NCI-H510A (cell line): ENCODE results near the gene BEAN1.

Source experiments
- DNase-seq: peaks from one replicate; lab custom pipeline; 2025; lab: John Stamatoyannopoulos, UW

The BEAN1 gene

DNA sequence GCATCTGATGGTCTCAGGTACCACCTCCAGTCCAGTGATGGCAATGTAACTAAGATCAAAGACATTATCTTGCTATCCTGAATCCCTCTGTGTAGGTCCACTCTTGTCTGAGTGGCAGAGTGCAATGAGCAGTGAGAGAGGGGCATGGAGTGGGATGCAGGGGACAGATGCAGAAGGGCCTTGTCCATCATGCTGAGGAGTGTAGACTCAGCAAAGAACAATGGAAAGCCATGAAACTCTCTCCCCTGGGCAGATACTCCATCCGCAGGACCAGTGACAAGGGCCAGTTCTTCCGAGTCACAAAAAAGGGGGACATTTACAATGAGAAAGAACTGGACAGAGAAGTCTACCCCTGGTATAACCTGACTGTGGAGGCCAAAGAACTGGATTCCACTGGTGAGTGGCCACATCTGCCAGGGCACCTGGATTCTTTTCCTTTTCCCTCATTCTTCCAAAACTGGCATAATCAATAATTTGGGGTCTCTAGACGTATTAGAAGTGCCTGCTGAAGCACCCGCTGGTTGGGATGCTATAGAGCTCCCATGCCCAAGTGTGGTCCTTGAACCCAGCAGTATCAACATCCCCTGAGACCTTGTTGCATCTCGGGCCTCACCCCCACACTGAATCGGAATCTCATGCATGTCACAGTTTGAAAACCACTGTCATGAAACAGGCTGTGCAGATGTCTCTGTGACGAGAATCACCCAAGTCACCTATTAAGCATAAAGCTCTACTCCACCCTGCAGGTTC is 31.1 kb upstream of the BEAN1 start:
- no peak for DNase-seq

- DNase-seq, result no peak
Observed at GRCh38 chr16:66397736-66398433, 29.2 kb upstream of the BEAN1 start.

GRCh38 chr16:66399031-66399430 is 28.1 kb upstream of the BEAN1 start:
- DNase-seq, result no peak

- DNase-seq, result no peak
Observed at GRCh38 chr16:66399930-66400329, 27.2 kb upstream of the BEAN1 start.

DNA sequence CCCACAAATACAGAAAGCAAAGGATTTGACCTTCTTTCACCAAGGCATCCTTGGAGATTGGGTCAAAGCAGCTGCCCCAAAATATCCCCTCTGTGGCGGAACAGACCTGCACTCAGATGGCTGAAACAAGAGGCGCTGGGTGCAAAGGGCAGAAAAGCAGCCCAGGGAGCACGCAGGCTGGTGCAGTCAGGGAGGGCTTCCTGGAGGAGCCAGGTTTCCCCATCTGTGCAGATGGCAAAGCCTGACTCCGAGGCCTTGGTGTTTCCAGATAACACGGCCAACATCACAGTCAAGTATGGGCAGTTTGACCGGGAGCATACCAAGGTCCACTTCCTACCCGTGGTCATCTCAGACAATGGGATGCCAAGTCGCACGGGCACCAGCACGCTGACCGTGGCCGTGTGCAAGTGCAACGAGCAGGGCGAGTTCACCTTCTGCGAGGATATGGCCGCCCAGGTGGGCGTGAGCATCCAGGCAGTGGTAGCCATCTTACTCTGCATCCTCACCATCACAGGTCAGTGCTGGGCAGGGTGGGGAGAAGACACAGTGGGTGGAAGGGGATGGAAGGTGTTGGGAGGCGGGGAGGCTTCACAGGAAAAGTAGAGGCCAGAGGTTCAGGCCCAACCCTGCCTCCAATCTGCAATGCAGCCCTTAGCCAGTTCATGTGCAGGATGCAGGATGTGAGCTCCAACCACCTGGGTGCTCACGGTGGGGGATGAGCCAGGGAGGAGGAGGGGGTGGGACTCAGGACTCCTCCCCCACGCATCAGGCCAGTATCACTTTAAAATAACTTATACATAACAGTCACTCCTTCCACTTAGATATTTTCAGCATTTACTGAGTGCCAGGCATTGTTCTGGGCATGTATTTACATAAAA is 26.4 kb upstream of the BEAN1 start:
- no peak for DNase-seq

DNA sequence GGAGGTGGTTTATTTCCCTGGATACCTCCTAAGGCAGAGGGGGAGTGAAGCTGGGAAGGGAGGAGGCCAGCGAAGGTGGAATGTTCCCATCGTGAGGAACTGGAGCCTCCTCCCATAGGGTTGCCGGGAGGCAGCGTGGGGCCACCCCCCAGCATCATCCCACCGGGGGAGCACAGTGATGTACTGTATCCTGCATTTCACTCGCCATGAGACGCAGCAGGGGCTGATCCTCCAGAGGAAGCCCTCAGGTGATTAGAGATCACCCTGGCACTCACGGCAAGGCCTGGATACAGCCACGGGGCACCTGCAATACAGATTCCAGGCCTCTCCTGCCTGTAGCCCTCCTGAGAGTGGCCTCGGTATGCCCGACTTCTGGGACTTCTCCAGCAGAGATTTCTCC is 25.5 kb upstream of the BEAN1 start:
- no peak for DNase-seq

DNA sequence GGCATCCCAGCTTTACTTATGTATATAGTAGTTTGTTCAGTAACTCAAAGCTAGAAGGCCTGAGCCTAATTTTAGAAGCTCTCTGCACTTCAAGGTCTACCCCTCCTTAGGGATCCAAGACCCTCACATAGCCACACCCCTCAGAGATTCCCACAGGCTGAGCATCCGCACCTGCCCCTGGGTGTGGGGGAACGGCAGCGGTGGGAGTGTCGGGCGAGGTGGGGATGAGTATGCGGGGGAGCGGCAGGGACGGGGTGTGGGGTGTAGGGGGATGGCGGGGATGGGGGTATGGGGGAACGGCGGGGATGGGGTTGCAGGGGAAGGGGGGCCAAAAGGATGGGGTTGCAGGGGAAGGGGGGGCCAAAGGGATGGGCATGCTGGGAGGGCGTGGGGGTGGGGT is 24.9 kb upstream of the BEAN1 start:
- DNase-seq, result no peak

- DNase-seq, result no peak
Observed at GRCh38 chr16:66402591-66403230, 24.4 kb upstream of the BEAN1 start.

GRCh38 chr16:66403531-66404145 is 23.5 kb upstream of the BEAN1 start:
- no peak for DNase-seq

DNA sequence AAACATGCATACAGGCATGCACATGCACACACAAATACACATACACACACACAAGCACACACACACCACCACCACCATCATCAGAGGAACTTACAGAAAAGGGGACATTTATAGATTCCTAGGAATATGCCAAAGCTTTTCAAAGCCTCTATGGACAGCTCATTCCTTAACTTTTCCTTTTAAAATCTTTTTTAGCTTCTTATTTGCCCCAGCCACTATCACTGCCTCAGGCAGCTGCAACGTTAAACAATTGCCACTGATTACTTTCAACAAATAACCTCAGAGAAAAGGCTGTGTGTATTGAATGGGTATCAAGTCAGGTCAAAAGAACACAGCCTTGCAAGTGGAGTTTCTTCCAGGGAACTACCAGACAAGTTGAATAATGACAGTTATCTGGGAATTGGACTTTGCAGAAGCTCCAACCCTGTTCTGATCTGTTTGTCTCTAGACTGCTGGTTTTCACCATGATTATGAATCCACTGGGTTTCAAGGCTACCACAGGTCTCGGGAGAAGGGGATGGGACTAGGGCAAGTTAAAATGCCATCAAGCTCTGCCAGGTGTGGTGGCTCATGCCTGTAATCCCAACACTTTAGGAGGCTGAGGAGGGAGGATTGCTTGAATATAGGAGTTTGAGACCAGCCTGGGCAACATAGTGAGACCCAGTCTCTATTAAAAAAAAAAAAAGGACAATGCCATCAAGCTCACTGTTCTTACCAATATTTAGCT is 21.9 kb upstream of the BEAN1 start:
- no peak for DNase-seq

- DNase-seq, result peak; percentile 51
Observed at GRCh38 chr16:66406534-66407221, 20.4 kb upstream of the BEAN1 start.

DNA sequence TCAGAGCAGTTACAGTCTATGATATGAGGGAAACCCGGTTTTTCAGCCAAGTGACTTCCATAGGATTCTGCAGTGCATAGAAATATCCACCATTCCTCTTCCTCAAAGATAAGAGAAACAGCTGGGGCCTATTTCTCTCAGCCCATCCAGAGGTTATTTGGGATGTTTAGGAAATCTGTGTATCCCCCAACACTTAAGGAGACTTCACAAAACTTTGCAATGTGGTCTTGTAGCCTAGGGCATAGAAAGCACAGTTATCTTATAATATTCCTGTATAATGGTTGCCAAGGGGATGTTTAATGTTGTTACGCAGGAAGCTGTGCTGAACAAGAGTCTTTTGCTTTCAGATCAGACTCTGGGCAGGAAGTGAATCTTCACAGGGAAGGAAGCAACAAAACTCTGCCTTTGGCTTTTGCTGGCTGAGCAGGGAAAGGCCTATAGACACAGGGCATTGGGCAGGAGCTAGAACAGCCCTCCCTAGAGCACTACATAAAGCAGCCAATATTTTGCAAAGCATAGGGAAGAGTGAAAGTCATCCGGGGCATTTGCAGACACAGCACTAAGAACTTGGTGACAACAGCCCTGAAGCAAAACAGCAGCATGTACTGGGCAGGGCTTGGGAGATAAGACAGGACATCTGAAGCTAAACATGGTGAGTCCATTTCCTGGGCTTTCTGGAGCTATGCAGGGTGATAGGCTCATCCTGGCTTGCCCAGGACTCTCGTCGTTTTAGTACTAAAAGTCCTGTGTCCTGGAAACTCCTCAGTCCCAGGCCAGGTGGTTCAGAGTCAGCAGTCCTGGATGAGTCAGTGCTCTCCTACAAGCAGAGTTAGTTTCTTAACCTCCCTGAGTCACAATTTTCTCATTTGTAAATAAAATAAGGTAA is 18.7 kb upstream of the BEAN1 start:
- no peak for DNase-seq

- no peak for DNase-seq
Observed at GRCh38 chr16:66409156-66409555, 17.9 kb upstream of the BEAN1 start.

- no peak for DNase-seq
Observed at GRCh38 chr16:66412182-66412581, 14.9 kb upstream of the BEAN1 start.

DNA sequence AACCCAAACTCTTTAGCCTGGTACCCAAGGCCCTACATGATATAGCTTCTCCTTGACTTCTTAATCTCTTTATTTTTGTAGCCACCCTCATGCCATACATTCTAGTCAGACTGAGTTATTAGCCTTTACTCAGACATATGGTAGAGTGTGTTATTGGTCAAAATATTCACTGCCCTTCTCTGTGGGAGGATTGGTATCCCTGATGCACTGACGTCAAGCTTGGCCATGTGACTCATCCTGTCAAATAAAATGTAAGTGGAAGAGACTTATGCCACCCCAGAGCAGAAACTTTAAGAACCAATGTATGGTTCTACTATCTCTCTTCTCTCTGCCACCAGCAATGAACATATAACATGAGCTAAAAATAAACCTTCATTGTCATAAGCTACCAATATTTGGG is 12.2 kb upstream of the BEAN1 start:
- DNase-seq, result no peak

DNA sequence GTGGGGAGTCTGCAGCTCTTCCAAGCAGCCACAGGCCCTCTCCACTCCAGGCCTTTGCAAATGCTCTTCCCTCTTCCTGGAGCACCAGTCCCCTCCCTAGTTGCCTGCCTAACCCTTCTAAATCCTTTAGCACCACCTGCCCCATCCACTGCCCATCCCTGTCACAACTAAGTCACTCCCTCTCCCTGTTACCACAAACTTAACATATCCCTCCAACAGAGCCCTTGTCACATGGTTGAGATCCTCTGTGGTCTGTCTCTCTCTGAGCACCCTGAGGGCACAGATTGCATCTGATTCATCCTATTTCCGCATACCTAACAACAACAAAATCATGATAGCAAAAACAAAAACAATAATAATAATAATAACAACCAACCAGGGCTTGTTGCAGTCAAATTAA is 11.0 kb upstream of the BEAN1 start:
- no peak for DNase-seq

GRCh38 chr16:66416939-66417700 is 10.0 kb upstream of the BEAN1 start:
- DNase-seq, result no peak

- DNase-seq, result no peak
Observed at GRCh38 chr16:66418165-66418962, 8.7 kb upstream of the BEAN1 start.
